Measurements from ENCODE around the gene LRRC8C.

DNA sequence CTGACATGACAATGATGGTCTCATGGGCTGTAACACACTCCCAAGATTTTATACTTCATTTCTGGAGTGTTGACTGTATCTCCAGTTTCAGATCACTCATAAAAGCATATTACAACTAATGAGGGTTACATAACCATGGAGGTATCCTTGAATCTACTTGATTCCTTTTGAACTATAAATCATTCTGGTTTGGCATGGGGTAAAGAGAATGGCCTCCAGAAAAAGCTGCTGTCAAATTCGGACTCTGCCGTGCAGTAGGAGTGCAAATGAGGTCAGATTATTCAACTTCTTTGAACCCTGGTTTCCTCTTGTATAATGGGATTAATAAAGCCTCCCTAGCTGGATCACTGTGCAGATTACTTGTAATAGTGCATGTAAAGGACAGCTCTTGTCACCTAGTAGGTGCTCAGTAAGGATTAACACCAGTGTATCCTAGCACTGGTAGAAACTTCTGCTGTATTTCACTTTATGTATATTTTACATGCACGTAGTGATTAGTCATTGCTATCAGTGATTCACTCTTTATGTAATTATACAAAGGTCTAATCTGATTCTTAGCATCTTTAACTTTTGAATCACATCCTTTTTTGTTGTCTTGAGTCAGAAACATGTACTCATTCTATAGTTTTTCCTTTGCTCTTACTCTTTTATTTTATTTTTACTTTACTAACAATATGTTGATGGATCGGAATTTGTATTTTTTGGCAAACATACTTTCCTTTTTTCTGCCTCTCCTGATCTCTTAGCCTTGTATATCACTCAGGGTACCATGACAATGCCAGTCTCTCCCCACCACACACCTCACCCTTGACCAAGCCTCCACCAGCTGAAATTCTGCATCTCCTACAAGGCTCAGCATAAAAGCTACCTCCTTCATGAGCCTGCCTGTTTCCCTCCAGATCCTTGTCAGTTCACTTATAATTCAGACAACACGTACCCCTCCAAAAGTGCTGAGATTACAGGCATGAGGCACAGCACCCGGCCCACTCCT is 3.2 kb downstream of the LRRC8C start:
- TF ChIP-seq, protein P1, sequence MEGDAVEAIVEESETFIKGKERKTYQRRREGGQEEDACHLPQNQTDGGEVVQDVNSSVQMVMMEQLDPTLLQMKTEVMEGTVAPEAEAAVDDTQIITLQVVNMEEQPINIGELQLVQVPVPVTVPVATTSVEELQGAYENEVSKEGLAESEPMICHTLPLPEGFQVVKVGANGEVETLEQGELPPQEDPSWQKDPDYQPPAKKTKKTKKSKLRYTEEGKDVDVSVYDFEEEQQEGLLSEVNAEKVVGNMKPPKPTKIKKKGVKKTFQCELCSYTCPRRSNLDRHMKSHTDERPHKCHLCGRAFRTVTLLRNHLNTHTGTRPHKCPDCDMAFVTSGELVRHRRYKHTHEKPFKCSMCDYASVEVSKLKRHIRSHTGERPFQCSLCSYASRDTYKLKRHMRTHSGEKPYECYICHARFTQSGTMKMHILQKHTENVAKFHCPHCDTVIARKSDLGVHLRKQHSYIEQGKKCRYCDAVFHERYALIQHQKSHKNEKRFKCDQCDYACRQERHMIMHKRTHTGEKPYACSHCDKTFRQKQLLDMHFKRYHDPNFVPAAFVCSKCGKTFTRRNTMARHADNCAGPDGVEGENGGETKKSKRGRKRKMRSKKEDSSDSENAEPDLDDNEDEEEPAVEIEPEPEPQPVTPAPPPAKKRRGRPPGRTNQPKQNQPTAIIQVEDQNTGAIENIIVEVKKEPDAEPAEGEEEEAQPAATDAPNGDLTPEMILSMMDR (IDR thresholded peaks at IDR 0.05): no peak
- no peak for TF ChIP-seq POLR2A (IDR thresholded peaks at IDR 0.05)
